ENCODE measurements around the gene SLC16A7.
A peak's percentile ranks its signal among the peaks of the same experiment; 100 is the strongest.

The SLC16A7 gene

DNA sequence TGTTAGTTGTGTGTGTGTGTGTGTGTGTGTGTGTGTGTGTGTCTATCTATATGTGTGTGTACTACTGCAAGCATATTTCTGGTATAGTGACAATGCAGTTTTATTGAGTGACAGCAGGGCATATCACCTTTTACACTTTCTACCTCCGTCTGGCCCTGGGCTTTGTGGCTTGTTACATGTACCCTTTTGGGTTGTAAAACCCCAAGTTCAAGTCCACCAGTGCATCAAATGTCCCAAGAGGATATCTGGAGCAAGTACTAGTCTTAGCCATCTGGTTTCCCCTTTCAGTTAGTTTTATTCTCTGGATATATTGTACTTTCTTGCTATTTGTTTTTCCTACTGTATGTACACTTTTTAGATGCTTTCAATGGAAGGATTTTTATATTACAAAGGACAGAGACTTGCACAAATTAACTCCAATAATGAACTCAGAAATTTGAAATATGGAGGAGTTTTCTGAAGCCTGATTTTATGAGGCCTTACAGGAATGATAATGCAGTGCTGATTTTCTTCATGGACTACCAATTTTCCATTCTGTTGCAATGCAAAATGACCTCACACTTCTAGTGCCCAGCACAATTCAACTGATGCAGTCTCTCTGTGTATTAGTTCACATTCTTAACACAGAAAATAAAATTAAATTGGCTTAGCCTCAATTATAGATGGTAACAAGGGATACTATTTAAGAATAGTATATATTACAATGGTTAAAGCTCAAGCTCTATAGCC is 29.1 kb downstream of the SLC16A7 start:
- peak; percentile 17 for DNase-seq (ENCODE audit: low read depth)

DNA sequence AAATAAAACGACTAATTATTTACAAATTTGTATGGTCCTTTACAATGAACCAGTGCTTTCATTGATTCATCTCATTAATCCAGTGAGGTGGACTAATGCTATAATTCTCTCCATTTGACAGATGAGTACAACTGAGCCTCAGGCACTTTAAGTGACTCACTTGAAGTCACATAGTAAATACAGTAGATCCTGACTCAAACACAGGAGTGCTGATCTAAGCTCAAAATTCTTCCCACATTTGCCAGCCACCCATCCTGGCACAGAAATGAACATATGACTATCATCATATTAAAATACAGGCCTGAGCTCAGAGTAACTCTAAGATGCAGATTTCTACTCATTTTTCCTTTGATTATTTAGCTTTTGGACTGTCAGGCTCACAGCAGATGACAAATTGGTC is 30.6 kb downstream of the SLC16A7 start:
- no peak for DNase-seq (ENCODE audit: low read depth)

DNA sequence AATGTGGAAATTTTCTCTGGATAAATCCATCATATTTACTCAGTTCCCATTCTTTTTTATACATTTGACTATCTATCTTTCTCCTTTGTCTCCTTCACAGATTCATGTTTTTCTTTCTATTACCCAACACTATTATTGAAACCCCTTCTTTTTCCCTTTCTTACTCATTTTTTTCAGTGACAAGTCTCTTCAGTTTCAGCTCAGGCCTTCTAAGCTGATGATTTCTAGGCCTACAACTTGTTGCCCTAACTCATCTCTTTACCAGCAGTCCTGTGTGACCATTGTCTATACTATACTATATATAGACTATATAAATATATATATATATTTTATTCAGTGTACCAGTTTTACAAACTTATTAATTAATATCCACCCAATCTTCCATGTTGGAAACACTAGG is 31.8 kb downstream of the SLC16A7 start:
- no peak for DNase-seq (ENCODE audit: low read depth)

DNA sequence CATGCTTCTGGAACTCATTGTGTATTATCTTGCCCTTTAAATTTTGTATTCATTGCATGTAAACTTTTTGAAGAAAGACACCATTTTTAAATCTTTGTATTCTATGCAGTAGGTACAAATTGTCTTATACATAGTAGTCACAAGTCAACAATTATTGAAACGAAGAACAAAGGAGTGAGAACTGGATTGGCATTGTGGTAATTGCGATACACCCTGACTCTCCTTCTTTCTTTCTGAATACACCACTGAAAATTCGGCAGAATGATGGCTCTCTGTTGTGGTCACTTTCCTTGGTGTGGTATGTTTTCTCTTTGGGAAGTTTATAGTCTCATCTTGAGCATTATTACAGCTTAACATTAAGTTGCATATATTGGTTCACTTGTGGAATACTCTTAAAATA is 34.1 kb downstream of the SLC16A7 start:
- DNase-seq (ENCODE audit: low read depth): no peak

DNA sequence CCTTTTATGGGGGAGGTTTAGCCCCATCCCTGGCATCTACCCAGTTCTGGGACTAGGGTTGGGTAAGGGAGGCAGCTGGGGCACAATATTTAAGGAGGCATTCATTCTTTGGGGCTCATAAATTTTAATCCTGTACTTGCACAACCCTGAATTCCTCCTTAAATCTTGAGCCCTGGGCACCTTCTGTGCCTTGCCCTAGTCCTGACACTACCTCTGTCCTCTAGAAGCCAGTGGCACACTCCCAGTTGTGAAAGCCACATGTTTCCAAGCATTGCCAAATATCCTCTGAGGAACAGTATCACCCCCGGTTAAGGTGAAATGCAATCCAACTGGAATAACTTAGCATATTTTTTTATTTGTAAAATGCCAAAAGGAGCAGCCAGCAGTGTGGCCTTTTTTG is 36.6 kb downstream of the SLC16A7 start:
- DNase-seq (ENCODE audit: low read depth): no peak

DNA sequence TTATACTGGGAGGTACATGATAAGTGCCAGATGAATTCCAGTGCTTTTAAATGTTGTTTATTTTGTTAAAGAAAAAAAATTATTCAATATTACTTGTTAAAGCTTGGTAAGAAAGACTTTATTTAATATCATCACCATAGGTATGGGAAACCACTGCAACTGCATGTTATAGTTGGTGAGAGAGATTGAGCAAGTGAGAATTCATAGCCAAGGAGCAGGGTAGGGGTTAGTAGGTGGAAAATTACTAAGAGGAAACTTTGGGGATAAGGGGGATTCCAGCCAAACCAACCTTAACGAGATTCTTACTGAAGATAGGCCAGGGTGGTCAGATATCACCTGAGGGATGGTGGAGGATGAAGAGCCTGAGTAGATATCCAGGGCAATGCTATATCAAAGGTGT is 38.4 kb downstream of the SLC16A7 start:
- DNase-seq (ENCODE audit: low read depth): no peak

DNA sequence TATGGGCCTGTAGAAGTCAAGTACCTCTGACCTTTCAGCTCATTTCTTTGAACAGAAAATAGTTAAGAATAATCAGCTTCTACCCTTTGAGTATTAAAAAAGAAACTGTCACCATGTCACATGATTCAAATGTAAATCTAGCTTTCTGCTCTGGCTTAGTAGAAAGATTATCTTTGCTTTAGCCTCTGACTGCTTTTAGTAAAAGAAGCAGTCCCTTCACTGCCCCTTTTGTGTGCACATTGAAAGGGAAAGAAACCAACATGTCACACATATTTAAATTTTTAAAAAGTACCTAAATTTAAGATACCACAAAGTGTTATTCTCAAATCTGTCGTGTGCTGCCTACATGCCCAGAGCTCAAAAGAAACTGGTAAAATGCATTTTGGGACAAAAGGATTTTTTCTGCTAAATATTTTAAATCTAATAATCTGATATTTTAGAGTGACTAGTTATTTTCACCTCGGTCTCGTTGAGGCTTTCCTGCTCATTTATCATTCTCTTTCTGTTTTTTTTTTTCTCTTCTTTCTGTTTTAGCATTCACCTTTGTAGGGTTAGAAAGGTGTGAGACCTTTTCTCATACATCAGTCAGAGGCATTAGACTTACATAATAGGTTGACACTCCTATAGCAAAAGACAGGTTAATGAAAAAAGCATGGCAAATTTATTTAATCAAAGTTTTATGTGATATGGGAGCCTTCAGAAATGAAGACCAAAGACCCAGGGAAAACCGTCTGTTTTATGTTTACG is 41.3 kb downstream of the SLC16A7 start:
- DNase-seq (ENCODE audit: low read depth): no peak

DNA sequence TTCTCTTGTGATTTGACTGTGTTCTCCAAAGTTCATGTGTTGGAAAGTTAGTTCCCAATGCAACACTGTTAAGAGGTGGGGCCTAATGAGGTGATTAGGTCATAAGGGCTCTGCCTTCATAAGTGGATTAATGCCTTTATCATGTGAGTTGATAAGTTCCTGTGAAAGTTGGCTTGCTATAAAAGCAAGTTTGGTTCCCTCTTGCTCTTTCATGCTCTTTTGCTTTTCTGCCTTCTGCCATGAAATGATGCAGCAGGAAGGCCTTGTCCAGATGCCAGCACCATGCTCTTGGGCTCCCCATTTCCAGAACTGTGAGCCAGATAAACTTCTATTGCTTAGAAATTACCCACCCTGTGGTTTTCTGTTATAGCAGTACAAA is 41.9 kb downstream of the SLC16A7 start:
- no peak for DNase-seq (ENCODE audit: low read depth)

DNA sequence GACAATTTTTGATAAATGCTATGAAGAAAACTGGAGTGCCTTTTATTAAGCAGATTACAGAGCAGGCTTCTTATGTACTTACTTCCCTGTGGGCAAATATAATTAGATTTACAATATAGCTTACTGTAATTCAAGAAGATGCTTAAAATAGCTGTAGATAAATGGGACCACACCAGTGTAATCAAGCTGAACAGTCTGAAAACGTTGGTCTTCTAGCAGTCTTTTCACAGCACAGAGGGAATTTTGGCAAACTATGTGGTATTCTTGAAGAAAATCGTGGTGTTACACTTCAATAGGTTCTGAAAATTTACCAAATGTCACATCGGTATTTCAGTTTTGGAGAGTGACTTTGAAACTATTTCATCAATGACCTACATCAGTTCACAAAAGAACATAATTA is 47.7 kb downstream of the SLC16A7 start:
- no peak for DNase-seq (ENCODE audit: low read depth)

DNA sequence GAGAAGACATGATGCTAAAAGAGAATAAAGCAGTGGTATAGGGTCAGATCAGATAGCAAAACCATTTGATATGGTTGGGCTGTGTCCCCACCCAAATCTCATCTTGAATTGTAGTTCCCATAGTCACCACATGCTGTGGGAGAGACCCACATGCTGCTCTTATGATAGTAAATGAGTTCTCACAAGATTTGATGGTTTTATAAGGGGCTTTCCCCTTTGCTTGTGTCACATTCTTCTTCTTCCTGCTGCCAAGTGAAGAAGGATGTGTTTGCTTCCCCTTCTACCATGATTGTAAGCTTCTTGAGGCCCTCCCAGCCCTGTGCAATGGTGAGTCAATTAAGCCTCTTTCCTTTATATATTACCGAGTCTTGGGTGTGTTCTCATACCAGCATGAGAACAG is 49.4 kb downstream of the SLC16A7 start:
- DNase-seq (ENCODE audit: low read depth): no peak

DNA sequence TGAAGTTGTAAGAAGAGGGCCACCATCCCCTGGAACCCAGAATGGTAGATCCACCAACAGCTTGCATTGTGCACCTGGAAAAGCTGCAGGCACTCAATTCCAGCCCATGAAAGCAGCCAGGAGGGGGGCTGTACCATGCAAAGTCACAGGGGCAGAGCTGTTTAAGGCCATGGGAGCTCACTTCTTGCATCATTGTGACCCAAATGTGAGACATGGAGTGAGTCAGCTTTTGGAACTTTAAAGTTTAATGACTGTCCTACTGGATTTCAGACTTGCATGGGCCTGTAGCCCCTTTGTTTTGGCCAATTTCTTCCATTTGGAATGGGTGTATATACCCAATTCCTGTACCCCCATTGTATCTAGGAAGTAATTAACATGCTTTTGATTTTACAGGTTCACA is 50.8 kb downstream of the SLC16A7 start:
- DNase-seq (ENCODE audit: low read depth): no peak

DNA sequence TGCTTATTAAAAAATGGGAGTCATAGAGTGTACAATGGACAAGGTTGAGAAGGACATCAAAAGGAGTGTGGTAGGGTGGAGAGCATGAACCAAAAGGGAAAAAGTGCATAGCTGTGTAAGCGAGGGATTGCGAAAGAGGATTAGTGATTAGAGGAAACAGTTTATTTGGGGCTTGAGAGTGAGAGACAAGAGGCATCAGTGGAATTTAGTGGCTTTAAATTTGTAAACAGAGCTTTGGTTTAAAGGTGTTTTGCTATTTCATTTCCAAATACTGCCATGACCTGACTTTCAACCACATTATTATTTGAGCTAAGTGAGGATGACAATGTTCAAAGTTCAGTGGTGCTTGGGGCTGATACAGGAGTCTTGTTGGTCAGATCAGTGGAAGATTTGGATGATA is 53.4 kb downstream of the SLC16A7 start:
- DNase-seq (ENCODE audit: low read depth): peak; percentile 80

DNA sequence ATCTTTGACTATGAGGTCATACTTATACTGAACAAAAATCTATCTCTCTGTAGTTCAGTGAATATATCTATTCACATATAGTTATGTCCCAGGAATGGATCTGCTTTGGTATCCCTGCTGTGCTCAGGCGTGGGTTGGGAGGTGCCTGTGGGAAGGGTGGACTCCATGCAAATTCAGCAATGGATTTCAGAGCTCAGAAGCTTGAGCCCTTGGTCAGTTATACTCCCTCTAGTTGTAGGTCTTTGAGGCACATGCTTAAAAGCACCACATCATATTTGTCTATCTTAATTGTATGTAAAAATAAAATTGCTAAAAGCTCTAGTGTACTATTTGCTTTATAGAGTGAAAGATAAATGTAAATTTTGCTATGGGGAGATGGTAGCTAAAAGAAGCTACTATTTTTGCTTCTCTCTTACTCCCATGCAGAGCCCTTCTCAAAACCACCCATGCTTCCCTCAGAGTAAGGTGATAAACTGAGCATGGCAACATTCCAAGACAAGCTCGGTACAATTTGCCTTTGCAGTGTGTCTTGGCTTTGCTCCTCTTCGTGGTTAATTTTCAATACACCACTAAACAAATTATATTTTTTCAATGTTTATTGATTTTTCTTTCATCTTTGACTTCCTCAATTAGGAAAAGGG is 54.9 kb downstream of the SLC16A7 start:
- DNase-seq (ENCODE audit: low read depth): peak; percentile 36

DNA sequence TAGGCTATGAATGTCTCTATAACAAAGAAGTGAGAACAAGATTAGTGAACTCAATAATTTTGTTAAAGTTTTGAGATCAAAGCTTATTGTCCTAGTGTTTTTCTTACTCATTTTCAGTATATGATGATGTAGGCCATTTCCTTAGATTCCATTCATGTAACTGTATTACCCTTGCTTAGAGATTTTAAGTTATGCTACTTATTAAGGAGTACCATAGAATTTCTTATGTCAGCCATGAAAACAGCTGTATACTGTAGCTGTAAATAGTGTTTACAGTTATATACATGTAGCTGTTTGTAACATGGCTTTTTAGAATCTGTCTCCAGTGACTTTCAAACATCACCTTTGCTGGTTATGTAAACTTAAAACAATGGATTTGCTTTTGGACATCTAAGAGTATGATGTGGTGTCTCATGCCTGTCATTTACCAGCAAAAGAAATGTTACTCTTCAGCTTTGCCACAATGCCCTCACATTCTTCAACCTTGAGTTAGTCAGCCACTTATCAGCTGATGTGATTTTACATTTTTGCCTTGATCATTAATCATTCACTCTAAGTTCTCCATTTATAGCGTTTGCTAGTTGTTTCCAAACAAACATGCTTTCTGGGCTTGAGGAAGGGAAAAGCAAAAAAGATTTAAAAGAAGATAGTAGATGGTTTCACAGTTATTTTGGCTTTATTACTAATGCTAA is 55.5 kb downstream of the SLC16A7 start:
- DNase-seq (ENCODE audit: low read depth): peak; percentile 59

DNA sequence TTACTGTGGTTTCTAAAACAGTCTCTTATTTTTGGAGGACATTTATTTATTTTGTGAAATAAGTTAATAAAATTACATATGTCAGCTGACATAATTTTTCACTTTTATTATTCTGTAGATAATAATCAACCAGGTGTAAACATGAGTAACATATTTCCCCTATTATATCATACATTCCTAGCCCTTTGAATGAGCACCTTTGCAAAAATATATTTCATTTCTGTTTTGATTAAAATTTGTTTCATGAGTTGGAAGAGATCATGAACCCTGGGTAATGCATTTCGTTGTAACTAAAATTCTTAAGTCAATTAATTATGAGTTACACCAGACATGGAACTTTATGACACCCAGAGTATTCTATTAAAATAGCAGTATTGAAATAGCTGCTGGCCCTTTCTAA is 56.3 kb downstream of the SLC16A7 start:
- DNase-seq (ENCODE audit: low read depth): no peak

DNA sequence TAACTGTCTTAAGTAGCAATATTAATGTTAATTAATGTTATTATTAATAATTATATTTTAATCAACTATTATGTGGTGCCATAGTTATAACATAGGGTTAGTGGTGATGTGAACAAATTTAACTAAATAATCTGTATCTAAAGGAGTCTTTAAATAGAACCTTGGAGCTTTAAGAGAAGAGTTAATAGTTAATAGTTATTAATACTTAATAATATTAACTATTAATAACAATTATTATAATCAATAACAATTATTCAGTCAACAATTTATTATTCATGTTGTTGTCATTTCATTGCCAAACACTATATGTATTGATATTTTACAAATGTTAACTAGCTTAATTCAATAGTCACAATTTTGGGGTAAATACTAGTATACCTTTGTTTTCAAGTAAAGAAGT is 58.2 kb downstream of the SLC16A7 start:
- no peak for DNase-seq (ENCODE audit: low read depth)

DNA sequence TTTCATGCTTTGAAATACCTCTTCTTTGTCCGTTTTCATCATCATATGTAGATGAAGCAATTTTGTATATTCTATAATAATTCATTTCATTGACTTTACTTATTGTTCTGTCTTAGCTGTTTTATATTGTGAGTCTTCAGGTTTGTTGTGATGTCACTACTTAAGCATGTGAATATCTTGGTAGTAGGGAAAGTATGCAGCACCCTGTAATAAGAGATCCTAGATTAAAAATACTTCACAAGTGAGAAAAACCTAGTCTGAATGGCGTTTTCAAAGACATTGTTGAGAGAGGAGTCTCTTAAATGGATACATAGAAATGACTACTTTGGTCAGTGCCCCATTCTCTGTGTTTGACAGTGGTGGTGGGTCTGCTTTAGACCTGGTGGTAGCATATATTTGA is 61.4 kb downstream of the SLC16A7 start:
- DNase-seq (ENCODE audit: low read depth): peak; percentile 72

DNA sequence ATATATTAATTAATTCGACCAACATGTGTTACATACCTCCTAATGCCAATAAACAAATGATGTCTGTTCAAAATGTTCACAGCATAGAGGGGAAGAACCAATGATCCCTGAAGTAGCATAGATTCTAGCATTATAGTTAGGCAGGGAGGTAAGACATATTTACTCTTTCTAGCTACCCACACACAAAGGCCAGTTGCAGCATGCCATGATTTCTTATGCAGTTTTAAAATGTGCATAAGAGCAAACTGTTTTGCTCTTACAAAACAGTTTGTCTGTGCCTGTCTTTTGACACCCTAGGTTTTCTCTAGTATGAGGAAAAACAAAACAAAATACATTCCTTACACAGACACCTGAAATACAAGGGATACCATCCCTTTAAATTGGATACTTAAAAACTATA is 61.9 kb downstream of the SLC16A7 start:
- DNase-seq (ENCODE audit: low read depth): peak; percentile 6

DNA sequence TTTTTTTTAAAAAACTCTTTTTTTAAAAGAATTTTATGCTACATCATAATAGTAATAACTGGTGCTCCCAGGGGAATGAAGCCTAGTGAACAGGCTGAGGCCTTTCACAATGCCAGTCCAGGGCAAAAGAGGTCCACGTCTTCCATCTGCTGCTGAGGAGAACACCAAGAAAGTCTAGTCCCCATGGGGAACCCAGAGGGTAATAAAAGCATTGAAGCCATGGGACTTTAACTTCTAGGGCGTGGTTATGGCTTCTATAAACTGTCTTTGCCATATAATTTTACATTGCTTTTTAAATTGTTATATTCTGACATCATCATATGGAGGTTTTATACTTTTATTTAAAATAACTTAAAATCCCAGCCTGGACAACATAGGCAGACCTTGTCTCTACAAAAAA is 64.3 kb downstream of the SLC16A7 start:
- no peak for DNase-seq (ENCODE audit: low read depth)

DNA sequence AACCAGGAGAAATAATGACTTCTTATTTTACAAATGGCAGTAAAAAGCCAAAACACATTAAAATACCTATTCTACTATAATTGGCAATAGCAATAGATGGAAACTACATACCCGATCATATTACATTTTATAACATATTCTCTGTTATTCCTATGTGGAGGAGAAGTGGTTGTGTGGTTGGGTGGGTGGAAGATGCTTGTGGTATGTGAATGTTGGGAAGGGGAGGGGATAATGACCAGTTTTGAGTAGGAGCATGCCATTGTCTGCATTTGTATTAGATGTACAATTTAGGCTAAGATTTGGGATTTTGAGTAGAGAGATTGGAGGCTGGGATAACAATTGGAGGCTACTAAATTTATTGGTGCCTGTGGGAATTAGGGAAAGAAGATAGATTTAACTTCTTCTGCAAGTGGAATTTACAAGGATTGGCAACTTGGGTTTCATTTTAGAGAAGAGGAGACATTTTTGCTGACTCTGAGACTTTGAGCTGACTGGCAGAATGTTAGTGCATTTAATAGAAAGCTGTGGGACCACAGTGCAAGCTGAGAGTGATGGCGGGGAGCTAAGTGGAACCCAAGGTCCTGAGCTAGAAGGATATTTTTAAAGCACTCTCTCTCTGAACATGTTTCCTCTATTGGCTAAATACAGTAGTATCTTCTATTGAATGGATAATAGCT is 65.2 kb downstream of the SLC16A7 start:
- DNase-seq (ENCODE audit: low read depth): no peak

DNA sequence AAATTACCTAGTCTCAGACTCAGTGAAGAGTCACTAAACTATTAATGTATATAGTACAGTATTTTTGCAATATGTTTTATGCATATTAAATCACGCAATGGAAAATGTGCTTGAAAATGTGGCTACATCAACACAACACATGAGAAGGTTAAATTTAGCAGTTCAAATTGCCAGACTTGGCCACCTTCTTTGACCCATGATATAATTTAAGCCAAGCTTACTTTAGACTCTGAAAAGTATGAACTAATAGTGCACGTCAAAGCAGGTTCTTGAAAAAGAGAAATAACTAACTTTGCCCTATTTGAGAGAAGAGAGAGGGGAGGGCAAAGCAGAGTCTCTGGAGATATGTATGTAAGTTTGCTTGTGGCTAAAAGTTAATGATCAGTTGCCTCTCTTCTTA is 68.7 kb downstream of the SLC16A7 start:
- no peak for DNase-seq (ENCODE audit: low read depth)

DNA sequence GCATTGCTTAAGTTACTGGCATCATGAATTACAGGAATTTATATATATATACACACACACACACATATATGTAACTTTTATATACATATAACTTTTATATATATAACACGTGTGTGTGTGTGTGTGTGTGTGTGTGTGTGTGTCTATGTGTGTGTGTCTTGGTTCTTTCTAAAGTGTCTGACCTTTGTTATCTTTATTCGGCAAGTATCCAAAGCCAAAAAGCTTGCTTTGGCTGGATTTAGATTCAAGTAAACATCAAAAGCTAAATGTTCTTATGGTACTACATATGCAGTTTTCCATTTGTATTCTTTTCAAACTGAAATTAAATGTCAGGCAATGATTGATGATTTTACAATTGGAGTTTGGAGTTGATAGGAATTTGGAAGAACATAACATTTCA is 69.9 kb downstream of the SLC16A7 start:
- no peak for DNase-seq (ENCODE audit: low read depth)

Measured in iris pigment epithelial cell (primary cell).